Heart left ventricle (tissue), 16 donors: ENCODE results near the gene PI4KA. TPM values are rescaled to one million over a fixed set of nuclear protein-coding genes. Genes with fewer than 3 reads are reported as not detected.

Experiments
- ATAC-seq, 4 donors: fragments of 200-7000 bp; cut with Tn5 transposase; one replicate each; pipeline ENCODE4 v1.9.1; 2020 to 2022; ENCODE audit warnings: moderate library complexity in 4 of 4, mild to moderate bottlenecking in 3 of 4, moderate number of reproducible peaks in 1 of 4
- DNase-seq, 5 donors: peaks; one replicate each; pipeline ENCODE4 v3.0.0-alpha.2; 2020
- H3K27ac ChIP-seq, 12 donors: fragments of 200-600 bp; sonication (generic) in 4 of 12; one replicate each; pipeline versions ENCODE4 v1.5.0 to v1.8.0; 2016 to 2022; ENCODE audit warnings: mild to moderate bottlenecking in 2 of 12
- H3K27me3 ChIP-seq, 9 donors: fragments of 200-600 bp; sonication (generic) in 2 of 9; one replicate each; pipeline versions ENCODE4 v1.5.1 to v1.8.0; 2016 to 2022; ENCODE audit warnings: mild to moderate bottlenecking in 3 of 9
- H3K36me3 ChIP-seq, 9 donors: fragments of 200-600 bp; sonication (generic) in 2 of 9; one replicate each; pipeline versions ENCODE4 v1.5.0 to v1.8.0; 2018 to 2022; ENCODE audit warnings: mild to moderate bottlenecking in 2 of 9
- H3K4me1 ChIP-seq, 12 donors: fragments of 200-600 bp; sonication (generic) in 4 of 12; one replicate each; pipeline versions ENCODE4 v1.5.0 to v1.8.0; 2016 to 2022; ENCODE audit warnings: mild to moderate bottlenecking in 3 of 12
- H3K4me3 ChIP-seq, 12 donors: fragments of 200-600 bp; sonication (generic) in 4 of 12; one replicate each; pipeline versions ENCODE4 v1.5.0 to v1.8.0; 2017 to 2022; ENCODE audit warnings: mild to moderate bottlenecking in 9 of 12, moderate library complexity in 4 of 12
- H3K9me3 ChIP-seq, 12 donors: fragments of 200-600 bp; sonication (generic) in 4 of 12; one replicate each; pipeline versions ENCODE4 v1.5.0 to v1.8.0; 2016 to 2022; ENCODE audit warnings: mild to moderate bottlenecking in 1 of 12
- CTCF ChIP-seq, 12 donors: fragments of 200-600 bp; sonication (generic) in 4 of 12; IDR thresholded peaks; one replicate each; pipeline versions ENCODE4 v1.5.0 to v1.8.0; 2018 to 2022; ENCODE audit warnings: antibody characterized with exemption in 12 of 12, mild to moderate bottlenecking in 5 of 12
- POLR2A ChIP-seq, 2 donors: fragments of 450-650 bp; IDR thresholded peaks; one replicate each; pipeline ENCODE4 v1.6.1; 2017; ENCODE audit warnings: antibody characterized with exemption in 2 of 2, mild to moderate bottlenecking in 2 of 2, moderate library complexity in 2 of 2
- WGBS, 4 donors: extraction: QIAGEN DNeasy Blood & Tissue Kit in 2 of 4; methylation state at CpG; one replicate each; pipeline versions ENCODE4 v1.1.5 to v1.1.7; 2013 to 2018; 5-methylcytosine and 5-hydroxymethylcytosine counted together
- intact Hi-C, 10 donors: fragments of 100-400 bp; cut with DNase I; formaldehyde crosslinking; loops; one replicate each; pipeline versions ENCODE4 v1.11.1 to v1.14.2; 2022
- polyA plus RNA-seq, 2 donors: library from polyadenylated mRNA; stranded (reverse); fragments of 200-250 nt; gene quantifications; one replicate each; pipeline ENCODE4 v1.2.3, GENCODE V29; 2013
- total RNA-seq, 9 donors: library from RNA; depleted of rRNA in 2 of 9; stranded (reverse); fragments of >200 nt in 2 of 9; fragmentation: NEBNext Ultra II Directional in 3 of 9; extraction: Animal tissue kit (Norgen Biotek cat#: 25700) in 3 of 9; gene quantifications; one replicate each; pipeline versions ENCODE4 v1.1.0 to v1.2.4, GENCODE V29; 2016 to 2023
- donor health status: ischemic (EF 13 %, LVEDD 7.1; RV severe dilation, severe dysfunction).
- donor health status: healthy with polysubstance abuse.
- donor health status: DM: no; HTN: yes; CAD: no.
- donor health status: DM: no; HTN: no; CAD: no.
- donor health status: ischemic (EF 25% LVEDD 6.9; RV normal size, moderate dysfunction).
- donor health status: ischemic (EF 25% LVEDD 5.7; RV mildly dilated, moderate dysfunction).
- donor health status: healthy.
- donor health status: DM: yes; HTN: yes; CAD: no.
- donor health status: ischemic (EF 35%, LVEDD 5.7; RV mildly dilated, moderate dysfunction).
- donor health status: nonischemic (EF 11% LVEDD 7.7; RV severe dilation, severe dysfunction).
- donor health status: DM: yes; HTN: yes; CAD: no.
- donor health status: PGD.
- donor health status: ischemic (EF 29% LVEDD 5.4; RV normal size, mild dysfunction).
- donor health status: nonischemic (EF 23%, LVEDD 6.1; RV moderate dilation, normal function).

The PI4KA gene
- total and polyA plus RNA-seq, 11 donors = 20.6 to 66.4 (median 46.9) TPM

GRCh38 chr22:20852503-20852902 lies 6.1 kb downstream of the PI4KA start:
- ATAC-seq = no peak
- intact Hi-C loops = loop anchor here in 4 of 10 donors (10.0 kb wide), 3 partner anchors 62 to 152 kb away; partner anchors contain the start of genes THAP7 (in 2 of the 4), CRKL (in 1 of the 4) and LZTR1 (in 1 of the 4)
- 21 to 29% (median 24%) methylated on average over 6 of the region's 6 CpGs for WGBS, 4 donors

GRCh38 chr22:20852076-20852475 lies 6.5 kb downstream of the PI4KA start:
- Histone ChIP-seq H3K4me1 (peaks cover 2 to 33% (median 22%) of the 10 kb centered on the region in 12 donors), H3K27ac (no peak overlapping the region), H3K36me3 (no peaks in the 10 kb centered on the region), H3K9me3 (no peaks in the 10 kb centered on the region), H3K27me3 (no peaks in the 10 kb centered on the region), H3K4me3 (no peak overlapping the region)
- intact Hi-C loops = loop anchor here in 4 of 10 donors (10.0 kb wide), 3 partner anchors 63 to 153 kb away; partner anchors contain the start of genes THAP7 (in 2 of the 4), CRKL (in 1 of the 4) and LZTR1 (in 1 of the 4)
- ATAC-seq = no peak
- whole genome bisulfite sequencing, 4 donors = 34 to 48% (median 41%) methylated on average over 4 of the region's 4 CpGs
- TF ChIP-seq POLR2A (IDR thresholded peaks at IDR 0.05) (no peak), CTCF (IDR thresholded peaks at IDR 0.05) (no peak)
- DNase-seq = no peak

More at GRCh38 chr22:20852503-20852902, 6.1 kb downstream of the PI4KA start:
- no peaks in the 10 kb centered on the region for H3K27me3 ChIP-seq
- no peaks in the 10 kb centered on the region for H3K9me3 ChIP-seq
- TF ChIP-seq POLR2A (IDR thresholded peaks at IDR 0.05) (no peak), CTCF (IDR thresholded peaks at IDR 0.05) (no peak)
- H3K4me3 ChIP-seq = no peak overlapping the region
- H3K36me3 ChIP-seq = no peaks in the 10 kb centered on the region
- peaks cover 2 to 37% (median 27%) of the 10 kb centered on the region in 12 donors for H3K4me1 ChIP-seq
- no peak overlapping the region for H3K27ac ChIP-seq
- DNase-seq = no peak

GRCh38 chr22:20847318-20847822 lies 11.2 kb downstream of the PI4KA start:
- no peak for ATAC-seq
- WGBS, 4 donors = 93 to 100% (median 94%) methylated on average over 2 of the region's 2 CpGs
- no peak for DNase-seq

More at GRCh38 chr22:20847318-20847822, 11.2 kb downstream of the PI4KA start:
- H3K9me3 ChIP-seq = no peaks in the 10 kb centered on the region
- TF ChIP-seq POLR2A (IDR thresholded peaks at IDR 0.05) (no peak), CTCF (IDR thresholded peaks at IDR 0.05) (no peak)
- no peaks in the 10 kb centered on the region for H3K27me3 ChIP-seq
- peaks cover 0 to 19% (median 7%) of the 10 kb centered on the region in 12 donors for H3K4me1 ChIP-seq
- intact Hi-C loops = no loop called here
- no peaks in the 10 kb centered on the region for H3K36me3 ChIP-seq
- H3K4me3 ChIP-seq = no peak overlapping the region
- no peak overlapping the region for H3K27ac ChIP-seq
